ENCODE measurements around the gene RNU1-3.
"Not testable (repeated sequence)": the region's sequence is repeated elsewhere in the genome, so short reads cannot be mapped to it uniquely, and the experiment has no call there.

GRCh38 chr1:16696507-16697150 is 29.9 kb upstream of the RNU1-3 start:
- TF ChIP-seq CTCF (IDR thresholded peaks at IDR 0.05; ENCODE audit: low read length); EZH2 (IDR thresholded peaks at IDR 0.05; ENCODE audit: borderline replicate concordance, low read length): not testable (repeated sequence)

All from OCI-LY1 (cell line).